Right ventricle myocardium inferior (tissue), 1 donor: ENCODE data around the gene BRMS1. TPM values are rescaled to one million over a fixed set of nuclear protein-coding genes. Genes with fewer than 3 reads are reported as not detected.
"Not testable (repeated sequence)": the region's sequence is repeated elsewhere in the genome, so short reads cannot be mapped to it uniquely, and the experiment has no call there.

ENCODE experiments used
- ATAC-seq: fragments of 200-7000 bp; cut with Tn5 transposase; one replicate; pipeline ENCODE4 v1.9.1; 2020; ENCODE audit warnings: mild to moderate bottlenecking, moderate library complexity
- DNase-seq: peaks from one replicate; pipeline ENCODE4 v3.0.0; 2021; ENCODE audit errors: missing footprints
- intact Hi-C: fragments of 100-400 bp; cut with DNase I; formaldehyde crosslinking; loops from one replicate; pipeline ENCODE4 v1.11.0; 2022
- total RNA-seq: library from RNA; stranded (reverse); fragmentation: NEBNext Ultra II Directional; extraction: Animal tissue kit (Norgen Biotek cat#: 25700); gene quantifications from one replicate; pipeline ENCODE4 v1.2.1, GENCODE V29; 2021
- donor health status: DM: no; HTN: yes; CAD: no; lungs with severe emphysema.

The BRMS1 gene
- total RNA-seq, 1 donor from 2014 or later: 14.6 TPM

GRCh38 chr11:66315921-66316811, 28.7 kb downstream of the BRMS1 start:
- ATAC-seq: no peak
- intact Hi-C loops: no loop called here
- peak; percentile 68 for DNase-seq

- intact Hi-C loops: no loop called here
- peak; percentile 54 for DNase-seq
- no peak for ATAC-seq
Measured at GRCh38 chr11:66315498-66315885, 29.4 kb downstream of the BRMS1 start.

GRCh38 chr11:66314561-66315497, 30.1 kb downstream of the BRMS1 start:
- intact Hi-C loops: loop anchor here (5.0 kb wide), 1 partner anchor 32 kb away; the partner anchor contains the start of genes B4GAT1 and BRMS1
- ATAC-seq (no peak), DNase-seq (peak; percentile 35)

GRCh38 chr11:66314186-66314501, 30.8 kb downstream of the BRMS1 start:
- intact Hi-C loops: loop anchor here (5.0 kb wide), 1 partner anchor 33 kb away; the partner anchor contains the start of genes B4GAT1 and BRMS1
- ATAC-seq: no peak
- no peak for DNase-seq

- ATAC-seq (no peak), DNase-seq (peak; percentile 76)
- intact Hi-C loops: loop anchor here (5.0 kb wide), 1 partner anchor 34 kb away; the partner anchor contains the start of genes B4GAT1 and BRMS1
Measured at GRCh38 chr11:66313321-66314185, 31.4 kb downstream of the BRMS1 start.

- intact Hi-C loops: loop anchor here (1.0 to 5.0 kb wide), 3 partner anchors 16 to 77 kb away; partner anchors contain the start of genes B4GAT1 and BRMS1
- peak; percentile 90 for ATAC-seq
- DNase-seq: peak; percentile 100
Measured at GRCh38 chr11:66312549-66313320, 32.2 kb downstream of the BRMS1 start.

- DNase-seq (peak; percentile 95), ATAC-seq (peak; percentile 80)
- intact Hi-C loops: loop anchor here (1.0 to 5.0 kb wide), 3 partner anchors 16 to 77 kb away; partner anchors contain the start of genes B4GAT1 and BRMS1
Measured at GRCh38 chr11:66311965-66312548, 32.8 kb downstream of the BRMS1 start.

GRCh38 chr11:66311470-66311964, 33.4 kb downstream of the BRMS1 start:
- ATAC-seq: no peak
- no peak for DNase-seq
- intact Hi-C loops: loop anchor here (5.0 kb wide), 1 partner anchor 36 kb away; the partner anchor contains the start of genes B4GAT1 and BRMS1

GRCh38 chr11:66310803-66311440, 34.0 kb downstream of the BRMS1 start:
- ATAC-seq, DNase-seq: not testable (repeated sequence)
- intact Hi-C loops: loop anchor here (5.0 kb wide), 1 partner anchor 36 kb away; the partner anchor contains the start of genes B4GAT1 and BRMS1

GRCh38 chr11:66310324-66310723, 34.6 kb downstream of the BRMS1 start:
- ATAC-seq (no peak), DNase-seq (no peak)
- intact Hi-C loops: loop anchor here (5.0 kb wide), 1 partner anchor 37 kb away; the partner anchor contains the start of genes B4GAT1 and BRMS1

GRCh38 chr11:66309475-66309874, 35.4 kb downstream of the BRMS1 start:
- intact Hi-C loops: no loop called here
- DNase-seq (no peak), ATAC-seq (no peak)

GRCh38 chr11:66302656-66303055, 42.2 kb downstream of the BRMS1 start:
- intact Hi-C loops: no loop called here
- ATAC-seq (no peak), DNase-seq (no peak)

- ATAC-seq (peak; percentile 53), DNase-seq (peak; percentile 21)
- intact Hi-C loops: no loop called here
Measured at GRCh38 chr11:66299186-66299585, 45.7 kb downstream of the BRMS1 start.

GRCh38 chr11:66297610-66298009, 47.3 kb downstream of the BRMS1 start:
- ATAC-seq: no peak
- intact Hi-C loops: no loop called here
- DNase-seq: no peak

- ATAC-seq (no peak), DNase-seq (no peak)
- intact Hi-C loops: no loop called here
Measured at GRCh38 chr11:66294626-66295620, 50.0 kb downstream of the BRMS1 start.
